K562 (cell line): ENCODE measurements around the gene CAMK2A. TPM values are rescaled to one million over a fixed set of nuclear protein-coding genes. Genes with fewer than 3 reads are reported as not detected.

Source experiments
- ATAC-seq: fragments of 200-7000 bp; cut with Tn5 transposase; 3 replicates; pipeline ENCODE4 v1.9.1; 2020; ENCODE audit warnings: moderate library complexity
- BruUV-seq: library from RNA; stranded (reverse); fragments of 400-500 nt; replicated peaks from 2 replicates; lab custom pipeline; 2021; lab: Mats Ljungman, UMichigan
- CTCF ChIA-PET: fragments of 300-600 bp; formaldehyde crosslinking; extraction: SDS; loops from one replicate; lab custom pipeline; 2021; ENCODE audit warnings: low intra/inter-chr PET ratio; lab: Yijun Ruan, JAX
- POLR2A ChIA-PET: fragments of 300-600, 350-650 bp; sonication (Branson Sonifier 250); formaldehyde crosslinking; extraction: SDS; loops from one replicate; lab custom pipeline; 2021; ENCODE audit warnings: antibody characterized with exemption, inconsistent platforms; lab: Yijun Ruan, JAX
- DNase-seq, 4 experiments: peaks; one replicate each; pipeline versions ENCODE4 v3.0.0 to v3.0.0-alpha.2; 2011 to 2018; ENCODE audit warnings: low spot score in 3 of 4, mixed read lengths in 3 of 4; ENCODE audit errors: extremely low read depth in 1 of 4
- FAIRE-seq: peaks from 2 replicates; lab custom pipeline; 2011; peaks lifted over from hg19 to GRCh38; lab: Jason Lieb, UNC
- H2AFZ ChIP-seq: 2 replicates; pipeline ENCODE4 v1.6.0; 2011; ENCODE audit warnings: low read depth, low read length, control low read depth, inconsistent platforms
- H3K27ac ChIP-seq: fragments of 200-600 bp; 3 replicates; pipeline ENCODE4 v1.8.0; 2011; ENCODE audit warnings: low read depth, mild to moderate bottlenecking, control low read depth, inconsistent platforms, low read length, moderate library complexity, mixed read lengths; ENCODE audit errors: extremely low read depth
- H3K27me3 ChIP-seq, 2 experiments: fragments of 300-600 bp in 1 of 2; 2 replicates in 1 of 2; 3 replicates in 1 of 2; pipeline versions ENCODE4 v1.6.0 to v1.8.0; 2011; ENCODE audit warnings: inconsistent platforms in 2 of 2, low read length in 2 of 2, mild to moderate bottlenecking in 1 of 2, mixed read lengths in 1 of 2, moderate library complexity in 1 of 2; ENCODE audit not compliant: control insufficient read depth in 2 of 2, insufficient read depth in 2 of 2
- H3K36me3 ChIP-seq: fragments of 300-600 bp; 3 replicates; pipeline ENCODE4 v1.8.0; 2011; ENCODE audit warnings: mild to moderate bottlenecking, low read length, inconsistent platforms; ENCODE audit not compliant: control insufficient read depth, insufficient read depth
- H3K4me1 ChIP-seq, 2 experiments: fragments of 200-600 bp in 1 of 2; replicated peaks in 1 of 2; 2 replicates in 1 of 2; 3 replicates in 1 of 2; pipeline versions ENCODE4 v1.5.1 to v1.8.0; 2011; ENCODE audit warnings: inconsistent platforms in 2 of 2, low read length in 2 of 2, mild to moderate bottlenecking in 1 of 2, mixed read lengths in 1 of 2, moderate library complexity in 1 of 2; ENCODE audit not compliant: control insufficient read depth in 2 of 2, insufficient read depth in 2 of 2
- H3K4me2 ChIP-seq: 2 replicates; pipeline ENCODE4 v1.6.1; 2011; ENCODE audit warnings: low read length, control low read depth, inconsistent platforms, mixed read lengths; ENCODE audit not compliant: insufficient read depth
- H3K4me3 ChIP-seq: fragments of 200-600 bp; sonication (generic), shearing (Covaris generic); 2 replicates; pipeline ENCODE4 v1.5.1; 2016; ENCODE audit warnings: control low read depth, inconsistent platforms
- H3K79me2 ChIP-seq: fragments of 200-600 bp; 3 replicates; pipeline ENCODE4 v1.8.0; 2011; ENCODE audit warnings: low read length, inconsistent platforms; ENCODE audit not compliant: control insufficient read depth, insufficient read depth
- H3K9ac ChIP-seq, 2 experiments: 2 replicates each; pipeline versions ENCODE4 v1.6.0 to v1.6.1; 2011; ENCODE audit warnings: low read depth in 2 of 2, low read length in 2 of 2, control low read depth in 1 of 2, inconsistent platforms in 1 of 2, mild to moderate bottlenecking in 1 of 2, mixed read lengths in 1 of 2; ENCODE audit not compliant: insufficient read depth in 1 of 2
- H3K9me1 ChIP-seq: one replicate; pipeline ENCODE4 v1.6.0; 2011; ENCODE audit warnings: inconsistent platforms, mild to moderate bottlenecking, low read length, moderate library complexity; ENCODE audit not compliant: control insufficient read depth, insufficient read depth
- H3K9me3 ChIP-seq: replicated peaks from 2 replicates; pipeline ENCODE4 v1.5.1; 2011; ENCODE audit warnings: low read depth, low read length, inconsistent platforms; ENCODE audit not compliant: control insufficient read depth, insufficient read depth
- H4K20me1 ChIP-seq: replicated peaks from 2 replicates; pipeline ENCODE4 v1.6.1; 2011; ENCODE audit warnings: low read length, inconsistent platforms, mixed read lengths; ENCODE audit not compliant: control insufficient read depth, insufficient read depth
- ARNT ChIP-seq, 2 experiments: fragments of 450-650 bp; IDR thresholded peaks; 2 replicates each; pipeline ENCODE4 v1.6.1; 2016; ENCODE audit warnings: mild to moderate bottlenecking in 1 of 2
- CCAR2 ChIP-seq: fragments of 200-400 bp; formaldehyde crosslinking; IDR thresholded peaks from 2 replicates; pipeline ENCODE4 v1.6.1; 2017; ENCODE audit warnings: mild to moderate bottlenecking, low read depth, low read length
- CLOCK ChIP-seq: fragments of 250-450 bp; sonication (Bioruptor Pico); IDR thresholded peaks from 2 replicates; pipeline ENCODE4 v1.4.0; 2020; ENCODE audit warnings: mild to moderate bottlenecking, moderate library complexity, borderline replicate concordance
- E4F1 ChIP-seq: fragments of 250-450 bp; sonication (Bioruptor Pico); IDR thresholded peaks from 2 replicates; pipeline ENCODE4 v1.5.0; 2021; ENCODE audit warnings: mild to moderate bottlenecking, borderline replicate concordance
- EWSR1 ChIP-seq: fragments of 450-650 bp; IDR thresholded peaks from 2 replicates; pipeline ENCODE4 v1.6.1; 2018; ENCODE audit warnings: borderline replicate concordance, mild to moderate bottlenecking, low read depth, moderate library complexity; ENCODE audit not compliant: partially characterized antibody
- FOXP1 ChIP-seq: sonication (generic); formaldehyde crosslinking; IDR thresholded peaks from 2 replicates; pipeline ENCODE4 v1.8.0; 2022; ENCODE audit warnings: mild to moderate bottlenecking, missing genetic modification reagents
- GTF2B ChIP-seq: IDR thresholded peaks from 2 replicates; pipeline ENCODE4 v1.6.1; 2011; ENCODE audit not compliant: insufficient read length; ENCODE audit errors: extremely low read depth
- HMGXB4 ChIP-seq: sonication (generic); formaldehyde crosslinking; IDR thresholded peaks from 2 replicates; pipeline ENCODE4 v1.8.1; 2023; ENCODE audit warnings: mild to moderate bottlenecking, missing genetic modification reagents
- HNRNPH1 ChIP-seq: fragments of 200-400 bp; formaldehyde crosslinking; optimal IDR thresholded peaks from 2 replicates; pipeline ENCODE3; 2017; ENCODE audit warnings: low read depth, mild to moderate bottlenecking, low read length, moderate library complexity
- SMARCC2 ChIP-seq: fragments of 450-650 bp; IDR thresholded peaks from 2 replicates; pipeline ENCODE4 v1.6.1; 2017; ENCODE audit warnings: antibody characterized with exemption, moderate library complexity, mild to moderate bottlenecking, low read depth
- SMC3 ChIP-seq: conservative IDR thresholded peaks from 2 replicates; pipeline ENCODE4 v1.6.1; 2011; ENCODE audit warnings: low read depth, low read length, improper control_type of control experiment; ENCODE audit not compliant: insufficient read depth
- SNRNP70 ChIP-seq: fragments of 200-400 bp; formaldehyde crosslinking; optimal IDR thresholded peaks from 2 replicates; pipeline ENCODE3; 2017; ENCODE audit warnings: low read depth, low read length
- TAF7 ChIP-seq: fragments of 450-650 bp; IDR thresholded peaks from 2 replicates; pipeline ENCODE4 v1.6.1; 2016; ENCODE audit warnings: missing genetic modification characterization, missing compliant biosample characterization
- TCF3 ChIP-seq: sonication (generic); formaldehyde crosslinking; IDR thresholded peaks from 2 replicates; pipeline ENCODE4 v1.4.0; 2020; ENCODE audit warnings: mild to moderate bottlenecking, missing genetic modification reagents
- ZNF644 ChIP-seq: fragments of 200-800 bp; sonication (Bioruptor generic); IDR thresholded peaks from 2 replicates; pipeline ENCODE4 v1.6.1; 2016; ENCODE audit warnings: low read depth, missing genetic modification characterization, missing compliant biosample characterization
- WGBS: fragments of 100-300 bp; shearing (Covaris generic); methylation state at CpG from one replicate; pipeline ENCODE4 v1.1.6; 2016; ENCODE audit warnings: low coverage, mixed read lengths; ENCODE audit not compliant: insufficient coverage; ENCODE audit errors: missing lambda C conversion rate; 5-methylcytosine and 5-hydroxymethylcytosine counted together
- in situ Hi-C: fragments of 300-500 bp; cut with MboI; formaldehyde crosslinking; loops from 4 replicates; pipeline ENCODE4 v1.15.0; 2018; ENCODE audit warnings: inconsistent platforms, mixed read lengths
- intact Hi-C: fragments of 100-400 bp; cut with micrococcal nuclease; formaldehyde crosslinking; loops from 2 replicates; pipeline ENCODE4 v1.14.2; 2022
- polyA plus RNA-seq, 8 experiments: library from polyadenylated mRNA; depleted of rRNA in 4 of 8; stranded (reverse) in 5 of 8; unstranded in 3 of 8; fragments of >200 nt; fragmentation: Nextera tagmentation in 2 of 8; fragmentation: Illumina TruSeq in 1 of 8; extraction: Ambion mirVana in 2 of 8; extraction: Trizol in 1 of 8; gene quantifications; 2 replicates each; pipeline versions ENCODE4 v1.2.1 to v1.2.3, GENCODE V29; 2011 to 2014; ENCODE audit warnings: inconsistent platforms in 1 of 8, missing spikeins in 1 of 8
- total RNA-seq, 7 experiments: library from RNA; depleted of rRNA in 6 of 7; stranded (reverse); fragments of >200 nt in 6 of 7; fragmentation: Illumina TruSeq in 2 of 7; extraction: Trizol in 2 of 7; gene quantifications; 2 replicates each; pipeline versions ENCODE4 v1.2.1 to v1.2.3, GENCODE V29; 2011 to 2021; ENCODE audit warnings: low replicate concordance in 1 of 7

CAMK2A gene
- total and polyA plus RNA-seq, 9 of the 15 experiments (the other 6 are each of a cell fraction or from before 2014, with no cell fraction given): 0.01 to 0.18 (median 0.04) TPM; not detected in 6

GRCh38 chr5:150326707-150327106 is 37.1 kb upstream of the CAMK2A start:
- ATAC-seq (no peak), FAIRE-seq (no peak), DNase-seq (no peak)
- ChIA-PET POLR2A (interaction anchor here (0.6 kb wide), 1 partner anchor 15 kb away, joined by 3 read pairs; no protein-coding TSS in a partner anchor), CTCF (no interaction called here)
- Histone ChIP-seq H3K9me3 (no peaks in the 10 kb centered on the region), H3K36me3 (no peaks in the 10 kb centered on the region), H3K9me1 (no peaks in the 10 kb centered on the region), H2AFZ (no peak overlapping the region), H3K4me1 (peaks cover 0 to 9% of the 10 kb centered on the region in 2 experiments; a peak in 3 of 5 replicates), H3K4me3 (no peak overlapping the region), H3K4me2 (no peak overlapping the region), H3K27ac (no peak overlapping the region), H3K9ac (no peak overlapping the region)
- BruUV-seq: no TSS peak
- in situ Hi-C loops: no loop called here
- 0% methylated on average over 2 of the region's 2 CpGs for WGBS
- intact Hi-C loops: no loop called here
- TF ChIP-seq HNRNPH1 (no peak), ZNF644 (no peak), SNRNP70 (no peak), SMC3 (no peak), HMGXB4 (CRISPR knock-in tag) (no peak), TCF3 (no peak), GTF2B (no peak), ARNT (IDR thresholded peaks at IDR 0.05) (no peak), EWSR1 (no peak), TAF7 (tag) (no peak), CCAR2 (no peak), FOXP1 (CRISPR knock-in tag) (no peak), SMARCC2 (no peak), CLOCK (CRISPR knock-in tag) (no peak), E4F1 (no peak)
- TF ChIP-seq, all 486 proteins: peak for 0
- peaks cover 2 to 23% of the 10 kb centered on the region in 2 experiments; a peak in 2 of 5 replicates for H3K27me3 ChIP-seq
- H3K79me2 ChIP-seq: no peaks in the 10 kb centered on the region
- no peaks in the 10 kb centered on the region; the same call in 1 of the 2 replicates for H4K20me1 ChIP-seq
